Stimulated activated CD4-positive, alpha-beta T cell treated with anti-CD3 and anti-CD28 coated beads, TNF-alpha, amount 100 ng/mL, for 24 hours (primary cell): ENCODE results near the gene ASB6.

ENCODE experiments used
- DNase-seq, 3 experiments: peaks; one replicate each; pipeline ENCODE4 v3.0.0-alpha.2; 2020; ENCODE audit warnings: low read depth in 3 of 3

Gene ASB6

DNA sequence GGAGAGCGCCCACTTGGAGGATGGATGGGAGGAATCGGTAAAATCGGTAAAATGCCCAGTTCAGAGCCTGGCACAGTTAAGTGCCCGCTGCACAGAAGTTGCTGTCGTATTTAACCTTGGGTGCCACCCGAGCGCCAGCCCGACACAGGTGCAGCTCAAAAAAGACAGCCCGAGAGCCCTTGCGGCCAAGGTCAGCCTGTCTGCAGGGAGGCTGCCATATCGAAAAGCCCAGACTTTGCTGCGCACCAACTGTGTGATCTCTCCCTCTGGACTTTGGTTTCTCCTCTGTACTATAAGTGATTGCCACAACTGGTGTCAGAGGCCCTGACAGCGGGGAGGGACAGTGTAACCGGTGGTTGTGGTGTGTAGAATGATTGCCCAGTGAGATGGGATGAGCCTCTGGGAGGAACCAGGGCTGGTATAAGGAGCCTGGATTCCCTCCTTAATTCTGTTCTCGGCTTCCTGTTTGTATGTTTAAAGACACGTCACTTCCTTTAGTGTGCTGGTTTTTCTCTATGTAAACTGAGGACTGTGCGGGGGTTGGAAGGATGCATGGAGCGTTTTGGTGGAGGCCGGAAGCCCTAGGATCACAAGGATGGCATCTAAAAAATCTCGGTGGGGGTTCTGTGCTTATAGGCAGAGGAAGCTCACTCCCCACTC lies 15.2 kb downstream of the ASB6 start:
- no peak for DNase-seq

DNA sequence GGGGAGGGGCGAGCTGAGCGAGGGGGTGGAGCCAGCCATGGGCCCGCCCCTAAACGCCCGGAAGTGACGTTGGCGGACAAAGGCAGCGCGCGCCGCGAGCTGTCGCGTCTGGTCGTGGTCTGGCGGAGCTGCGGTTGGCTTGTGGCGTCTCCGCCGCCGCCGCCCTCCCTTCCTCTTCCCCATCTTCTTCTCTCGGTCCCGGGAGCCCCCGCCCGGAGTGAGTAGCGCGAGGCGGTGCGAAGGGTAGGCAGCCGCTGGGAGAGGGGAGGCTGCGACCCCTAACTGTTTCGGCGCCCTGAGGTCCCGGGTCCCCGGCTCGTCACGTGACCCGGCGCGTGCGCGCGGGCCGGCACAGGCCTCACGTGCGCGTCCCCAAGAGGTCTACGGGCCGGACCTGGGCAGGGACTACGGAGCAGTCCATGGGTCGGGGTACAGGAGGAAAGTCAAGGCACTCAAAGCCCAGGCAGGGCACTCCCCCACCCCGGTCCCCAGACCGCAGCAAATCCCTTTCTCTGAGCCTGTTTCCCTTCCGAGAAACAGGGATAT lies 15.8 kb downstream of the ASB6 start, which contains the start of gene NTMT1:
NTMT1 (plus strand) TSS at position 85 of the 546 bp plus-strand sequence. CDS start 6,541 bp downstream, outside the sequence.
- DNase-seq: peak; percentile 83 to 85 (median 85)

DNA sequence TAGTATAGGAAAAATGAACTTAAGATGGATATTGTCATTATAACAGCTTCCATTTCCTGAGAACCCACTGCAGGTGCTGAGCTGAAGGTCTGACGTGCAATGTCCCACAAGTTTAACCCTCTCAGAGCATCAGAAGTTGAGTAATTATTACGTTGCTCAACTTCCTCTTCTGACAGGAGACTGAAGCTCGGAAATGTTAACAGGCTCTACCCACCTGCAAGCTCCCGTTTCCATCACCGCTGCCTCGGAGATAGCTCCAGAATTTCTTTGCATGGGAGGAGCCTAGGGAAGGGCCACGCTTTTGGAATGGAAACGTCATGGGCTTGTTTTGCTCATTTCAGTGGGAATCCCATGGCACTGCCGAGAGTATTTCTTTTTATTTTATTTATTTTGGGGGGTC lies 17.0 kb downstream of the ASB6 start:
- DNase-seq: no peak

DNA sequence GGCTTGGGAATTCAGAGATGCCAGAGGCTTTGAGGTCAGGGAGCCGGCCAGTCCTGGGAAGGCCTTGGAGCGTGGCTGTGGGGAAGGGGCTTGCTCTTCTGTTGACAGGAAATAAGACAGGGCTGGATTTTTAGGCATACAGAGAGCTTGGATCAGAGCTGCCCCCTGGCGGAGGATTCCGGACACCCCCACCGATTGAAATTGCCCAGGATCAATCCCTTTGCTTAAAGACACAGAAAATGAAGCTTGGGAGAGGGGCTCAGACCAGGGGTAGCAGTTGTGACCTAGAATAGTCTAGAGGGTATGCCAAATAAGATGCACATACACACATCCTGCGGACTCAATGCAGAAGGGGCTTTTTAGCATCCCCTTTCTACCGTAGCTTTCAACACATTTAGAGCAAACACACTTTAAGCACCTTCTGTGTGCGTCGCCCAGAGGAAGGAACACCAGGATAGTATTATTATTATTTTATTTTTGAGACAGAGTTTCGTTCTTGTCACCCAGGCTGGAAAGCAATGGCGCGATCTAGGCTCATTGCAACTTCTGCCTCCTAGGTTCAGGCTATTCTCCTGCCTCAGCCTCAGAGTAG lies 17.7 kb downstream of the ASB6 start:
- DNase-seq: peak; percentile 49 to 79 (median 59)

DNA sequence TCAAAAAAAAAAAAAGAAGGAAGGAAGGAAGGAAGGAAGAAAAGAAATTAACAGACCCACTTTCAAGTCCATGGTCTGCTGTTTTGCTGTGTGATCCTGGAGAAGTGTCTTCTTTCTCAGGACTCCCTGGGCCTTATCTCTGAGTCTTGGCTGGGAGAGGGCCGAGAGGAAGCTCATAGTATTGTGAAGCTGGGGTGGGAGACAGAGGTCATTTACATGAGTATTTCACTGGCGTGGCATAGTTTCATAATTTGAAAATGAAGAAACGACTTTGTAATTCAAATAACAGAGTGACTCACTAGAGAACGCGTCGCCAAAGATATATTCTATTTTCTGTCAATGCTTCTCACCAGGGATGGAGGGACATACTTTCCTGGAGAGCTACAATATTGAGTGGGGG lies 18.6 kb downstream of the ASB6 start:
- DNase-seq: no peak

DNA sequence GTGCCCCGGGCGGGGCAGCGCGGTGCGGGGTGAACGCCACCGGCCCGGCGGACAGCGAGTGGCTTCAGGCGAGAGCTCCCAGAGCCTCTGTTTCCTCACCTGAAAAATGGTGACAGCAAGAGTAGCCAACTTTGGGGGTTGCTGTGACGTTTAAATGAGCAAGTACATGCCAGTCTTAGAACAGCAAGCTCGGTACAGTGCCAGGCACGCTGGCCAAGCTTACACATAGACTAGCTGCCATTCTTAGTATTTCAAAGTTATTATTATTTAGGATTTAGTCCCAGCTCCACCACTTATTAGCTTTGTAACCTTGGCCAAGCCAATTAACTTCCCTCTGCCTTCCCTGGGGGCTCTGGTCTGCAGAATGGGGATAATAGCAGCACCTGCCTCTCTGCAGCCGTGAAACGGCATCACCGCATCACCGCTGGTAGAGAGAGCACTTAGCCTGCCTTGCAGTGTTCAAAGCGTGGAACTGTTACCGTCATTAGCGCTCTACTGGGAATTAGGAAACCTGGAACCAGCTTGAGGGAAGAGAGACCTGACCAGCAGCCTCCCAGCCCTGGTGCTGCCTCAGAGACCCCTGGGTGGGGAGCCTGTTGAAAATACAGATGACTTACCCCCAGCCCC lies 21.2 kb downstream of the ASB6 start, which contains the start of gene C9orf50:
C9orf50 (minus strand) TSS at position 433 of the 627 bp plus-strand sequence. CDS start 527 bp downstream, outside the sequence.
- DNase-seq: no peak

DNA sequence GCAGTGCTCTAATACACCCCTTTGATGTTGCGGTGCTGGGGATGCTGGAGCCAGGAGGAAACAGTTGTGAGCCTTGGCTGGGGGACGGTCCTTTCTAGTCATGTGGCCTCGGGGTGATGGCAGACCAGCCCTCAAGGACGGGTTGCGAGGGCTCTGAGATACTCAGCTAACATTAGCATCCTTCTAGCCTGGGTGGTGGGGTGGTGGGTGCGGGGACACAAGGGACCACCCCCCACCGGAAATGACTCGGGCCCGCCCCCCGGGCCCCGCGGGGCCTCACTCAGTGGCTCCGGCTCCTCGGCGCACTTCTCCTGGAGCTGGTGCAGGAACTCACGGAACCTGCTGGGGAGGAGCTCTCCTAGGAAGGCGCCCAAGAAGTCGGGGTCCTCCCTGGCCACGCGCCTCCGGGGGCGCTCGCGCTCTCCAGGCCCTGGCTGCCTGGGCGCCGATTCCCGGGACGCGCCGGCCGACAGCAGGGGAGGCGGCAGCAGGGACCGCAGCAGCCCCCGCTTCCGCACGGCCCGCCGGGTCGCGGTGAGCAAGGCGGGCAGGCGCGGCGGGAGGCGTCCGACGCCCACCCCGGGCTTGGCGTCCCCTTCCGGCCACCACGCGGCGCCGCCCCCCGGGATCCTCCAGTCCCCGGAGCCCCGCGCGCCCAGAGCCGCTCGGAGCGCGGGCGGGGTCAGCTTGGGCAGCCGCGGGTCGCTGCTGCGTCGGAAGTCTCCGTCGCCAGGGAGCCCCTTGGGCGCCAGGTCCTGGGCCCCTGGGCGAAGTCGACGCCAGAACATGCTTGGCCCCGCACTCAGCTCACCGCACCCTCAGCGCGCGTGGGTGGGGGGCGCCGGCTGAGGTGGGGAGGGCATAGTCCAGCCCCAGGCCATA lies 21.9 kb downstream of the ASB6 start:
- no peak for DNase-seq

DNA sequence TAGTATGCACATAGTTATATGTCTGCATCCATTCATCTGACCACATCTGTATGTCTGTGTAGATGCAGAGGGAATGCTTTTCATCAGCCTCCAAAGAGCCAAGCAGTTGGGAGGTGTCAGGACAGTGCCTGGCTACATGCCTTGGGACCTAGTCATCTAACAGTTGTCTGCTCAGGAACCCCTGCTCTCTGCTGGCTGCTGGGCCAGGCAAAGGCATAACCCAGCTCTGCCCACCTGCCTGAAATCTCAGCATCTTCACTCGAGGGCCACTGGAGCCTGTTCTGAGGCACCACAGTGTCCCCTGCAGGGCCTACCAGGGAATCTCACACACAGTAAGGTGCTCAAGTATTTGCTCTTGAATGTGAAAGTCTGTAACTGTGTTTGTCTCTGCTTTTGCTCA lies 24.8 kb downstream of the ASB6 start:
- no peak for DNase-seq

DNA sequence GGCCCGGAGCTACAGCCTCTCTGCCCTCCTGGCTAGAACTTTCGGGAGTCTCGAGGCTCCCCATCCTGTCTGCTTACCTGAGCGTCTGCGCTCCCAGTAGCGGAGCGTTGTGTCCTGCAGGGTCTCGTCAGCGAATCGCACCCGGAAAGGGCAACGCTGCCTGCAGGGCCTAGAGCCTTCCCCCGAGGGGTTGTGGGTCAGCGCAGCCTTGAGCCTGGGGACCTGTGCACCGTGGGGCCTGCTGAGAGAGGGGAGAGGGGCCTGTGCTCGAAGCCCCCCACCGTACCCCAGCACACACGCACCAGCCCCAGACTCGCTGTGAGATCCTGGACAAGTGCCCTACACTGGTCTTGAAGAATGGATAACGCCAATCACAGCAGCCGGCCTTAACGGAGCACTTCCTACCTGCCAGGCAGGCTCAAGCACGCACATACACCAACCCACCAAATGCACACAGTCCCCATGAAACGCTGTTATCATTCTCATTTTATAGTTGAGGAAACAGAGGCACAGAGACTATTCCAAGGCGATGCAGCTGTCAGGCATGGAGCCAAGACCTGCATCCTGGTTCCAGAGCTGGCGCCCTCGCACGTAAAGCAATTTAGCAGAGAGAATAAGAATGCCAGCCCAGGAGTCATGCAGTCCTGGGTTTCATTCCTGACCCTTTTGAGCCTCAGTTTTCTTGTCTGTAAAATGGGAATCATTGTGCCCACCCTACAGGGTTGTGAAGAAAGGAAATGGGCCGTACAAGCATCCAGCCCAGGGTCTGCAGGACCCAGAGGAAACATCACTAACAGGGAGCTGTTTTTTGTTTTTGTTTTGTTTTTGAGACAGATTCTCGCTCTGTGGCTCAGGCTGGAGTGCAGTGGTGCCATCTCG lies 26.3 kb downstream of the ASB6 start:
- no peak for DNase-seq

DNA sequence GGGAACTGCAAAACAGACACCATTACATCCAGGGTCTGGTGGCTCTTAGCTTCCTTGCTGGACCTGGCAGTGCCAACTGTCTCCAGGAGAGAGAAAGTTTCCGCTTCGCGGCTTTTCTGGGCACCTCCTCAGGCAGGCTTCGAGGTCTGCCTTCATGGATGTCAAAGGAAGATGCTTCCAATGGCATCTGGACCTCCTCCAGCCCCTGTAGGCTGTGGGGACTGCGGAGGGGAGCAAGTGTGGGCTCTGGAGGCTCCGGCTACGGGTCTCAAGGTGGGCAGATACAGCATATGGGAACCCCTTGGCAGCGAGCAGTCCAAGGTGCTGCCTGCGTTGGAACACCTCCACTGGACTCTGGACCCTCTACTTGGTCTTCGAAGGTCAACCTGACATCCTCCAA lies 27.0 kb downstream of the ASB6 start:
- DNase-seq: no peak

DNA sequence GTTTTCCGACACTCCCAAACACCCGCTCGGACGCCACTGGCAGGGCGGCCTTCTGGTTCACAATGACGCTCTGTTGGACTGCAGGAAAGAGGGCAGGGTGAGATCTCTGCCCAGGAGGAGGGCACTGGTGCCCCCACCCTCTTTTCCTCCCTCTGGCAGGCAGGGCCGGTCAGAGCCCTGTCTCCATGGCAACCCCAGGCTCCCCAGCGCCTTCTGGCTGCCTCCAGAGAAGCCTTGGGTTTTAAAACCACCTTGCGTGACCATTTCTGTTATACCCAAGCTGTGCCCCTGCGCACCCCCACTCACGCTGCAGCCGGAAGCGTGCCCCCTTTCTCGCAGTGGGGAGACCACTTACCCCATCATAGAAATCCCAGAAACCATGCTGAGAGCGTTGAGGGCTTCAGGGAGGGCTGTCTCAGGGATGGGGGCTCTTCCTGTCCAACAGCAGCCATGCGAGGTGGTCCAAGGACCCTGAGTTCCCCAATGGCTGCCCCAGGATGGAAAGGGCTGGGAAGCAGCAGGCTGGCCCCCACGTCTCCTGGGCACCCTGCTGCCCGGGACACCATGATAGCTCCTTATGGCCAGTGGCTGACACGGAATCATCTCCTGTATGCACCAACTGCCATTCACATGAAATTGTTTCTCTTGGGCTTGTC lies 28.3 kb downstream of the ASB6 start:
- DNase-seq: no peak

DNA sequence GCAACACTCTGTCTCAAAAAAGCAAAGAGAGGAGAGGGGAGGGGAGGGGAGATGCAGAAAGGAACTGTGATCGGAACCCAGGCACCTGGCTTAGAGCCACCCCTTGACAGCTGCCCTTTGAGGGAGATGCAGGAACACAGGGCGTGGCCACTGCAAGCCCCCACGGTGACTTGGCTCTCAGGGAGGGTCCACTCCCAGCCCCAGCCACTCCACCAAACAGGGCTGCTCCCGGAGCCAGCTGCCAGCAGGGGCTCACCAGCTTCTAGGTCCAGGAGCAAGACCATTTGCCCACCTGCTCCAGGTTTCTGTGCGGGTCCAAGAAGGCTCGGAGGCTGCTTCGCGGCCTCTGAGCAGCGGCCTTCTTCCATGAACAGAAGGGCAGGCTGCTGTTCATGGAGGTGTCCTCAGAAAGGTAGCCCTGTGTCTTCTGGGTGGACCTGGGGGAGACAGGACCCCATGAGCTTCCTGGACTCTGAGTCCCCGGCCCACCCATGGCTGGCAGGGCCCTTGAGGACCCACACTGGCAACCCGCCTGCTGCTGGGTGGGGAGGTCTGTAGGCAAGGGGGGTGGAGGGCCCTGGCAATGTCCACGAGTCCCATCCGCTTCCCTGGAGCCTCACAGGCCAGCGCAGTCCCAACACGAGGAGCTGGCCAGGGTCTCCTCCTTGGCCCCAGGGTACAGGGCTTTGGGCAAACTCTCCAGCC lies 29.0 kb downstream of the ASB6 start:
- no peak for DNase-seq

DNA sequence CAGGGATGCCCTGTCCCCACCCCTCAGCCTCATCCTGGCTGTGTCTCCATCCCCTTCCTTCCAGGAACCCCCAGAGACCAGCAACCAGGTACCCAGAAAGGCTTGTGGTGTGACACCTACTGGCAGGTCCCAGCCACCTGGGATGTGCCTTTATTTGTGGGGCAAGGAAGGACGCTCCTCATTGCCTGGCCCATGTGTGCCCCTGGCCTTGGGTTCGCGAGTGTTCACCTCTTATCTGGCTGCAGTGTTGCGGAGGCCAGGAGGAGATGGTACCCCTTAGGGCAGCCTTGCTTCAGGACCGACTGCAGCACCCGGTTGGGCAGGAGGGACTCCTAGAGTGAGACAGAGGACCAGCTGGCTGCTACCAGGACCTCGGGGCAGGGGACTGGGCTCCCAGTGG lies 29.8 kb downstream of the ASB6 start:
- DNase-seq: no peak

DNA sequence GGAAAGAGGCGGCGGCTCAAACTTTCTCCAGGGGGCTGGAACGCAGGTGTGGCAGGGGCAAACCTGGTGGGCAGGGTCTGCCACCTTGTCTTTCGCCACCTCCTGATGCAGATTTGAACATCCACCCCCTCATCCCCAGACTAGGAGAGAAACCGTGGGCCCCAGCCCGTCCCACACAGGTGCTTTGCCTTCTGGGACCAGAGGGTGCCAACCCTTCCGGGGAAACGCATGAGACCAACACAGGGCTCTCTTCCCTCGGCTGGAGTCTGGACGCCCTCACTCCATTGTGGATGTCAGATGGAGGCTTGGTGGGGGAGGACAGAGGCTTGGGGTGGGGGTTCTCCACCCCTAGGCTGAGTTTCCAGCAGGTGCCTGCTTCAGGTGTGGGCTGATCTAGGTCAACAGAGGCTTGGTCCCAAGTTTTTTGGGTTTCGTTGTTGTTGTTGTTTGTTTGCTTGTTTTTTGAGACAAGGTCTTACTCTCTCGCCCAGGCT lies 30.6 kb downstream of the ASB6 start:
- DNase-seq: no peak

DNA sequence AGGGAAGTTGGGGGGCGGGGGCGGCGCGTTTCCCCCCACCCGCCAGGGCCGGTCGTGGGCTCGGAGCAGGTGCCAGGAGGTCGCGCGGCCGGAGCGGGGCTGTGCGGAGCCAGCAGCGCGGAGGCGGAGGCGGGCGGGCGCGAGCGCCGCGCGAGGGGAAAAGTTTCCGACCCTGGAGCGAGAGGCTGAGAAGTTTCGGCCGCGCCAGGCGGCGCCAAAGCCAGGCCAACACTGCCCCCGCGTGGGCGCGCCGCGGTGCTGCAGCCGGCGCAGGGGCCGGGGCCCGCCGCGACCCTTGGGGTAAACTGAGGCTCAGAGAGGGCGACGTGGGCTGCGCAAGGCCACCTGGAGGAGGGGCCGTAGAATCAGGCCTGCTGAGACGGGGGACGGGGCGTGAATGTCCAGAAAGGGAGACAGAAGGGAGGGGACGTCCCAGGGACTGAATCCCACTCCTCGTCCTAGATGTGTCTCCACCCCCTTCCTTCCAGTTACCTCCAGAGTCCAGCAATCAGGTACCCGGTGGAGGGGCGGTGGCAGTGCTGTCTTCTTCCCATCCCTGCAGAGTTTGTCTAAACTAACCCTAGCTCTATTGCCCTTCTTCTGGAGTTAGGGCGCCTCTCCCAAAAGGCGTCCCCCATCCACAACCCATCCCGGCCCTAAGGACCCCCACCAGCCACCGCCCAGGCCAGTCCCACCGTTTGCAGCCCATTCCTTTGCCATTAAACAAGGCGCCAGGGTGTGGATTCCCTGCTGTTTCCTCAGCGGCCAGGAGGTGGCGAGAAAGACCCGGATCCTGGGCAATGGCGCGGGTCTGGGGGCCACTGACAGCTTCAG lies 31.3 kb downstream of the ASB6 start:
- peak; percentile 43 to 70 (median 45) for DNase-seq

DNA sequence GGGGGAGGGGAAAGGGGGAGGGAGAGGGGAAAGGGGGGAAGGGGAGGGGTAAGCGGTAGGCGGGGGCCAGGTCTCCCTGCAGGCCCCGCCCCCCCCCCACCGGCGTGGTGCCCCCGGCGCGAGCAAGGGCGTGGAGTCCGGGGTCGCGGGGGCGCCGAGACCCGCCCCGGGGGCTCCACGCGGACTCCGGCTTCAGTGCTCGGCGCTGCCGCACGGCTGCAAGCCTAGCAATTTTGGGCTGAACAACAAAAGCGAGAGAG lies 31.8 kb downstream of the ASB6 start:
- DNase-seq: no peak

DNA sequence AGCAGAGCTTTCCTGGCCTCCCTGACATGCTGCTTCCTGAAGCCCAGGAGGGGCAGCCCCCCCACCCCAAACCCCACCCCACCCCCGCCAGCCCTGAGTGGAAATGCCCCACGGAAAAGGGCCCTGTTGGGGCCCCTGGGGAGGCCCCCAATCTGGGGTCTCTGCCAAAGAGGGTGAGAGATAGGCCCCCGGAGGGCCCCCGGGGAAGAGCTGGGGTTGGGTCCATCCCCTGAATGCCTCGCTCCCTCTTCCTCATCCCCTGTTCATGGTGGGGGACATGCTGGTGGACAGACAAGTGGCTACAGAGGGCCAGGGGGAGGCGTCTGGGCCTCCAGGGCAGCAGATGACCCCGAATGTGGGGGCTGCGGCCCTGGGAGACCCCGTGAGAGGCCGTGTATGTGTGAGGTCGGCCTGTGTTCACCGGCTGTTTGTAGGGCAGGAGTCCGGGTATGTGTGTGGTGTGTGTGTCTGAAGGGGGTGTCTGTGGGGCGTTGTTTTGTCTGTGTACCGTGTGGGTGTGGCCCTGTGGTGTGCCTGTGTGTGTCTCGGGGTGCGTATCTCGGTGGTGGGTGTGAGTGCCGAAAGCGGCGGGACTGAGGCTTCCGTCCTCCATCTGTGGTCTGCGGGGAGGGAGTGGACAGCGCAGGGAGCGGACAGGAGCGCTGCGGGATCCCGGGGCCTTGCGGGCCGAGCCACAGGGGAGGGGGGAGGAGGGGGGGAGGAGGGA lies 32.3 kb downstream of the ASB6 start:
- no peak for DNase-seq
